GM21423 (cell line): ENCODE data around the gene AFMID.
"Not testable (repeated sequence)": the region's sequence is repeated elsewhere in the genome, so short reads cannot be mapped to it uniquely, and the experiment has no call there.

Source experiments
- ATAC-seq: cut with Tn5 transposase; IDR thresholded peaks from one replicate; pipeline ENCODE4 v1.9.1; 2021; ENCODE audit warnings: mild to moderate bottlenecking, moderate library complexity; ENCODE audit not compliant: unreplicated experiment

AFMID gene, protein sequence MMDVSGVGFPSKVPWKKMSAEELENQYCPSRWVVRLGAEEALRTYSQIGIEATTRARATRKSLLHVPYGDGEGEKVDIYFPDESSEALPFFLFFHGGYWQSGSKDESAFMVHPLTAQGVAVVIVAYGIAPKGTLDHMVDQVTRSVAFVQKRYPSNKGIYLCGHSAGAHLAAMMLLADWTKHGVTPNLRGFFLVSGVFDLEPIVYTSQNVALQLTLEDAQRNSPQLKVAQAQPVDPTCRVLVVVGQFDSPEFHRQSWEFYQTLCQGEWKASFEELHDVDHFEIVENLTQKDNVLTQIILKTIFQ

DNA sequence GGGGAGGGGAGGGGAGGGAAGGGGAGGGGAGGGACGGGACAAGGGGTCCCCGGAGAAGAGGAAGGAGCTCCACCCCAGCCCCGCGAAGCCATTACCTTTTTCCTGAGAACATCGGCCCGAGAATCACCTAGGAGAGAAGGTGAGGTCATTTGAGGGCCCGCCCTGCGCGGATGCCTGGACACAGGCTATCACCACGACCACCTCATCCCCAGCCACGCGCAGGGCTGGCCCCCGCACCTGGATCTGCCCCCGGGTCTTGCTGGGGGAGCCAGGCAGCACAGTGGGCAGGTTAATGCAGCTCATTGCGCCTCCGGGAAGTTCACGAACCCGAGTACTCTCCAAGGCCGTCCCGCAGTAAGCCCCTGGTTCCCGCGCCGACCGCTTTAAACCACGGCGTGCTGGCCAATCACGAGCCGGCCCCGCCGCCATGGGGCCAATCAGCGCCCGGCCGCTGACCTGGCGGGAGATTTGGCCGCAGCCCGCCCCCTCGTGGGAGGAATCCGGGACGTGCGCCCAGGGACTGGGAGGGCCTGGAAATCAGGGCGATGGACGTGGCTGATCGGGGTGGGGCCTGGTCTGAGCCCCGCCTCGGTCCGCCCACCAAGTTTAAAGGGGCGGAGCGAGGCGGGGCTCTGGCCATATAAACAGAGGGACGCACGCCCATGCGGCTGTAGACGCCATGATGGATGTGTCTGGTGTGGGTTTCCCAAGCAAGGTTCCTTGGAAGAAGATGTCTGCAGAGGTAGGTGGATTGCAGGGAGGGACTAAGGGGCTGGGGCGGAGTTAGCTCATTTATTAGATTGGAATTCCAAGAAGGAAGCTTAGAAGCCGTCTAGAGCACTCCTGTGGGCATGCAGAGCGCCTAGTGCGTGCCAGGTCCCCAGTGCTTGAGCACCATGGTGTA, at the start of gene AFMID, which contains the start of gene TK1:
Gene AFMID (plus strand): TSS at position 671 of the 904 bp plus-strand sequence. CDS start 9 bp downstream, at position 680.
Gene TK1 (minus strand): TSS at position 361 of the 904 bp plus-strand sequence. CDS start 58 bp downstream, at position 303.
- peak; percentile 95 for ATAC-seq

DNA sequence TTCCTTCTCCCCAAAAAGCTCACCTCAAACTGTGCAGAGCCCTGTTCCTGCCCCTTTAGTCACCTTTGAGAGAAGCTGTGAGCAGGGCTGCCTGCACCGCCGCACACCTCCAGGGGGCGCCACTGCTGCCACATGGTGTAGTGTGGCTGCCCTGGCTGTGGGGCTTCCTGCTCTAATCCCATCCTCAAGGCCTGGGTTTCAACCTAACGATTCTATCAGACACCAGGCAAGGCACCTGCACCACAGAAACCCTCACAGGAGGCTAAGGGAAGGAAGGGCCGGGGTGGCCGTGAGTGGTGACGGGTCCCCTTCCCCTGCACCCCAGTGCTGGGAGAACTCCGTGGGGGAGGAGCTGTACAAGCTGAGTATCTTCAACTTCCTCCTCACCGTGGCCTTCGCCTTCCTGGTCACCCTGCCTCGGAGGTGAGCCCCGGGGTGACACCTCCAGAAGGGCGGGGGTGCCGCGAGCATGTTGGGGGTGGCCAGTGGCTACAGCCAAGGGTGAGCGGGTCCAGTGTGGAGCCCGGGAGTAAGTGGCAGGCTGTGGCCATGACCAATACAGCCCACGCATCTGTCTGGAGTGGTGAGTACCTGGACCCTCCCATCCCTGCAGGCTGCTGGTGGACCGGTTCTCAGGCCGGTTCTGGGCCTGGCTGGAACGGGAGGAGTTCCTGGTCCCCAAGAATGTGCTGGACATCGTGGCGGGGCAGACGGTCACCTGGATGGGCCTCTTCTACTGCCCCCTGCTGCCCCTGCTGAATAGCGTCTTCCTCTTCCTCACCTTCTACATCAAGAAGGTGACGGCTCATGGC, 49.6 kb upstream of the AFMID start:
- ATAC-seq = no peak

DNA sequence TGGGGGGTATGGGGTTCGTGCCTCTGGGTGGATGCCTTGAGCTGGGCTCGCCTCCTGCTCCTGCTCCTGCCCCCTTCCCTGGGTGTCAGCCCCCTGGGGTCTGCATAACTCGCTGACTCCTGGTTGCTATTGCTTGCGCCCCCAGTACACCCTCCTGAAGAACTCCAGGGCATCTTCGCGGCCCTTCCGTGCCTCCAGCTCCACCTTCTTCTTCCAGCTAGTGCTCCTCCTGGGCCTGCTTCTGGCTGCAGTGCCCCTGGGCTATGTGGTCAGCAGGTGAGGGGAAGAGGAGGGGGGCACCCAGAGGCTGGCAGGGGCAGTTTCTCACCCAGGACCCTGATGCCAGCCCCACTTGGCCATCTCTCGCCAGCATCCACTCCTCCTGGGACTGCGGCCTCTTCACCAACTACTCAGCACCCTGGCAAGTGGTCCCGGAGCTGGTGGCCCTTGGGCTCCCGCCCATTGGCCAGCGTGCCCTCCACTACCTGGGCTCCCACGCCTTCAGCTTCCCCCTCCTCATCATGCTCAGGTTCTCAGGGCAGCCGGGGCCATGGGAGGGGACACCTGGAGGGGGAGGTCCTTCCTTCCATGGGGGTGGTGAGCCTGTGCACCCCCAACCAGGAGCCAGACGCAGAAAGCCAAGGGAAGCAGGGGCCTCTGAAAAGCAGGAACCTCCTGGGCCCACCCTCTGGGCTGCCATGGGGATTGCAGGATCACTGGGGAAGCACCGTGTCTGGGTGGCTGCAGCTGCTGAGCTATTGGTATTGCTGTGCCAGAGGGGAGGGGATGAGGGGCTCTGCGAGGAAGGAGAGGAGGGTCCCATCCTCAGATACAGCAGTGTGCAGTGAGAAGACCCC, 48.7 kb upstream of the AFMID start:
- no peak for ATAC-seq

DNA sequence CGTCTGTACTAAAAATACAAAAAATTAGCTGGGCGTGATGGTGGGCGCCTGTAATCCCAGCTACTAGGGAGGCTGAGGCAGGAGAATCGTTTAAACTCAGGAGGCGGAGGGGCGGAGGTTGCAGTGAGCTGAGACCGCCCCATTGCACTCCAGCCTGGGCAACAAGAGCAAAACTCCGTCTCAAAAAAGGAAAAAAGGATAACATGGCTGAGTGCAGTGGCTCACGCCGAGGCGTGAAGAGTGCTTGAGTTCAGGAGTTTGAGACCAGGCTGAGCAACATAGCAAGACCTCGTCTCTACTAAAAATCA, 47.3 kb upstream of the AFMID start:
- not testable (repeated sequence) for ATAC-seq

DNA sequence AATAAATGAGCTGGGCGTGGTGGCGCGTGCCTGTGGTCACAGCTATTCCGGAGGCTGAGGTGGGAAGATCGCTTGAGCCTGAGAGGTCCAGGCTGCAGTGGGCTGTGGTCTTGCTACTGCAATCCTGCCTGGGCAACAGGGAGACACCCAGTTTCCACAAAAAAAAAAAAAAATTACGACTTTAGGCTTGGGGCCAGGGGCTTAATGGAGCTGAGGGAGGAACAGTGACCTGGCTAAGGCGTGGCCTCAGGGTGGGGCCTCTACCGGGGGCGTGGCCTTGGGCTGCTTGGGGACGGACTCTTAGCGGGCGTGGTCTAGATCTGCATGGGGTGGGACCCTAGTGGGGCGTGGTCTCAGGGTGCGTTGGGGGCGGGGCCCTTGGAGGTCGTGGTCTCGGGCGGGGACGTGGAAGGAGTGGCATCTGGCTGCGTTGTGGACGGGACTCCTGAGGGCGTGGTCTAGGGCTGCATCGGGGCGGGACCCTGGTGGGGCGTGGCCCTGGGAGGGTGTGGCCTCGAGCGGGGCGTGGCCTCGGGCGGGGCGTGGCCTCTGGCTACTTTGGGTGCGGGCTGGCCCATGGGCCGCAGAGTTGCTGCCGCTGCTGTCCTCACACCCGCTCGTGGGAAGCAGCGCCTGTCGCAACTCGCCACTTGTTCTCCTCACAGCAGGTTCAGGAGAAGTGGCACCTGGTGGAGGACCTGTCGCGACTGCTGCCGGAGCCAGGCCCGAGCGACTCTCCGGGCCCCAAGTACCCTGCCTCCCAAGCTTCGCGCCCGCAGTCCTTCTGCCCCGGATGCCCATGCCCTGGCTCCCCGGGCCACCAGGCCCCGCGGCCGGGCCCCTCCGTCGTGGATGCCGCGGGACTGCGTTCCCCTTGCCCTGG, 46.8 kb upstream of the AFMID start:
- ATAC-seq = peak; percentile 70

DNA sequence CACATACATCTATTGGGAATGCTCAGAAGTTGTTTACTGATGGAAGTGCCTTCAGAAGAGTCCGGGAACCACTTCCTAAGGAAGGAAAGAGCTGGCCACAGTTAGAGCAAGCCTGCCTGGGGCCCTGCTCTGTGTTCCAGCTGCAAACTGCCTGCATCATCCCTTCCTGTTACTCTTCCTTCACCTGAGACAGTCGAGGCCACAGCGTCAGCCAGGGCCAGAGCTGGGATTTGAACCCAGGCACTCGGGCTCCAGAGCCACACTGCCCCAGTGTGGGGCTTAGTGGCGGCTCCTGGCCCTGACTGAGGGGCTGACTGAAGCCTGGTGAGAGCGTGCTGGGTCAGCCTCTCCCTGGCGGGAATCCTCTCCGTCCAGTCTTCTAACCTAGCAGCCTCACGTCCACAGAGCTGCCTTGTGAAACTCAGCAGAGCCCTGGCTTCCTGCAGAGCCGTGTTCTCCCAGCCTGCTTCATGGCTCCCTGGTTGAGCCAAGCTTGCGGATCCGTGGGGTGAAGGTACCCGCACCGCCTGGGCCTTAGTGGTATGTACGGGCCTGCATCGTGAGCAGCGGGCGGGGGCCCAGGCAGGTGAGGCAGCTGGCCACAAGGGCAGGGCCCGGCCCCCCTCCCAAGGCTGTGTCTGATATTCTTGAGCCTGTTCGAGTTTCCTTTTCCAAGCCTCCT, 45.6 kb upstream of the AFMID start:
- ATAC-seq = no peak

DNA sequence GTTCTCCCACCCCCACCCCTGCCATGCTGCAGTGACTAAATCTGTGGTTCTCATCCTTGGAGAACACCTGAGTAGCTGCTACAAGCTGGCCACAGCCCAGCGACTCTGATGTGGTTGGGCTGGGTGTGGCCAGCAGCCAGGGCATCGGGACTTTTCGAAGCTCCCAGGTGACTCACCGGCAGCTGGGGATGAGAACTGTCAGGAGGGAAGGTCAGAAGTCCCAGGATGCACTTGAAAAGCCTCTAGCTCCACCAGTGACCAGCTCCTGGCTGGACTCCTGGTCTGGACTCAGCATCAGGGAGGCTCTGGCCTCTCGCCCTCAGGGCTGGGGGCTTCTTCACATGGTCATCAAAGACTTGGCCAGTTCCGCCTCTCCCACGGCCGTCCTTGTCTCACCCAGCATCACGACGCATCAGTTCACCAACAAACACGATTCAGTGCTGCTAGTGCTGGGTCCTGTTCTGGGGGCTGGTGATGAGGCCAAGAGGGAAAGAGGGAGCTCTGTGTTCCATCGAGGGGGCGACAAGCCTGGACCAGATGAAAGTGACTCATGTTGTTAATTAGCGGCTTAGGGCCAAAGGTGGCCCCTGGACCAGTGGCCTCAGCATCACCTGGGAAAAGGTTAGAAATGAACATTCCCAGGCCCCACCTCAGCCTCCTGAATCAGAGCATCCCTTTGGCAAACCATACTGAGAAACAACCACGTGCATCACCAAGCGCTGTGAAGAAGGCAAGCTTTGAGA, 44.9 kb upstream of the AFMID start:
- ATAC-seq = no peak

DNA sequence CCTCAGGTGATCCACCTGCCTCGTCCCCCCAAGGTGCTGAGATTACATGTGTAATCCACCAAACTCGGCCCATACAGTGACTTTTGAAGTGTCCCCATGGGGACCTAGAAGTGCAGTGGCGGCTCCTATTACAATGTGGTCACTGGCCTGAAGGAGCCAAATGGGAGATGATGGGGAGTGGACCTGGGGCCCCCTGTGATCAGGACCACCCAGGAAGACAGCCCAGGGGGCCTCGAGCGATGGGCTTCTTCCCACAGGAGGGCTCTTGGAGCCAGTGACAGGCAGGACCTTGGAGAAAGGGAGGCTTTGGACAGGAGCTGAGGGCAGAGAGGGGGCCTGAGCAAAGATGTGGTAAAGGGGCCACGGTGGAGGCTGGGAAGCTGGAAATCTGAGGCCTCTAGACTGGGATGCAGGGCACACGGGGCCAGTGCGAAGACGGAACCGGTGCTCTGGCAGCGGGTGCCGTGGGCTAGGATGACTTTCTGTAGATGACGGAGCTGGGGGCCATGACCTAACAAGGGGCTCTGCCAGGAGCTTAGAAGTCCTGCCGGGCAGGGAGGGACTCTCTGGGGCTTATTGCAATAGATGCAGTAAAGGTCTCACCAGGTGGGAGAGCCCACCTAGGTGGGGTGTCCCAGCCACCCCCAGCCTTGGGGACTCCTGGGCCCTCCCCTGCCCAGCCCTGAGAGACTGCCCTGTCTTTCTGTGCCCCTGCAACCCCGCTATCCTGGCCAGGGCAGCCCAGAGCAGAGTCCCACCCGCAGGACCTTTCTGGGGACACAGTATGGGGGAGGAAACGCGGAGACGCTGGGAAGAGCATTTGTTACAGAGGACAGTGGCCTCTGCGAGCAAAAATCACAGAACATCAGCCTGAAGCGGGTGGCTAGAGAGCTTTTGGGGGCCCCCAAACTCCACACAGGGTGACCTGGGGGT, 43.7 kb upstream of the AFMID start:
- ATAC-seq = no peak

DNA sequence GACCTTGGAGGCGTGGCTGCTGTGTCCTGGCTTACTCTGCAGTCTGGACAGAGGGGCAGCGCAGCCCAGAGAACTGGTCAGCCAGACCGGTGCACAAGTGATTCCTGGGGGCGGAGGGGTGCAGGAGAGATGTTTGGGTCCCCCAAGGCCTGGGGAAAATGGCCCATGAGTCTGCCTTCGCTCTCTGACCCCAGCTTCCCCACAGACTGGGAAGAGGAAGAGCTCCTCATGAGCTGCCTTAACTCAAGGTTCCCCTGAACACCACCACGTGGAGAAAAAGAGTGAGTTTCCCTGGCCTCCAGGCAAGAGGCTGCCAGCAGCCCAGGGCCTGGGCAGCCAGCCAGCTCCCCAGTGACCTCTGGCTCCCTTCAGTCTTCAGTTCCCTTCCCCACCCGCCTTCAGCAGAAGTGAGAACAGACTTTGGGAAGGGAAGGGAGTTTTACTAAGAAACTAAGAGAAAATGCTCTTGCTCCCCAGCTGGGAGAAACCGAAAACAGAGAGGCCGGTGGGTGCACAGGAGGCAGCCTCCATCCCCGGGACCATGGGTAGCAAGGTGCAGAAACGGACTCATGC, 42.9 kb upstream of the AFMID start:
- no peak for ATAC-seq

DNA sequence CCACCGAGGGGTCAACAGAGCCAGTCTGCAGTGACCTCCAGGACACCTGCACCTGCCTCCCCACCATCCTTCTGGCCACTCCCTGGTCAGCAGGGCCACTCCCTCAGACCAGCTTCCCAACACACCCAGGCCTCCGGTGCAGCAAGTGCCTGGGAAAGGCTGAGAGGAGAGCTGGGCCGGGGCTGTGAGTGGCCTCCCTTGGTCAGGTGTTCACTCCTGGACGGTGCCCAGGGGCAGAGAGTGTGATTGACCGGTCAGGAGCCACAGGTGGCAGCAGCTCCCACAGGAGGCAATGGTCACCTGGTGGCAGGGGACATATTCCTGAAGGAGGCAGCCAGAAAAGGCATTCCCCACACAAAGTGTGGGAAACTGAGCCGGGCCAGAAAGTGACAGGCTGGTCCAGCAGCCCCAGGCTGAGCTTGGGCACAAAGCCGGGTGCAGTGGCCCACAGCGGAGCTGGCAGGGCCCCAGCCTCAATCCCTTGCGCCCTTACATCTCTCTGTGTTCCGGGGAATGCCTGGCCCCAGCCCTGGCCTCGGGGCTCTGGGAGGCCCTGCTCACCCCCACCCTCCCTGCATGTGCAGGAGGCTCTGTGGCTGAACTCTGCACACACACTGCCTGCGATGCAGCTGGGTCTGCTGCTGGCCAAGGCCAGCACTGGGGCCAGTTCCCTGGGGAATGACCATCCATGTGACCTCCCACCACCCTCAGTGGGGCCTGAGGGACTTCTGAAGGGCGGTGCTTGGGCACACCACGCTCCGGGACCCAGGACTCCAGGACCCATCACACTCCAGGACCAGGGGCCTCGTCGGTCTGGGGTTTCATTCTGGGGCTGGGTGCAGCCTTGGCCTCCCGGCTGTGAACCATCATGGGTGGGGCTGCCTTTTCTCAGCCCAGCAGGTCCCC, 42.2 kb upstream of the AFMID start:
- no peak for ATAC-seq

DNA sequence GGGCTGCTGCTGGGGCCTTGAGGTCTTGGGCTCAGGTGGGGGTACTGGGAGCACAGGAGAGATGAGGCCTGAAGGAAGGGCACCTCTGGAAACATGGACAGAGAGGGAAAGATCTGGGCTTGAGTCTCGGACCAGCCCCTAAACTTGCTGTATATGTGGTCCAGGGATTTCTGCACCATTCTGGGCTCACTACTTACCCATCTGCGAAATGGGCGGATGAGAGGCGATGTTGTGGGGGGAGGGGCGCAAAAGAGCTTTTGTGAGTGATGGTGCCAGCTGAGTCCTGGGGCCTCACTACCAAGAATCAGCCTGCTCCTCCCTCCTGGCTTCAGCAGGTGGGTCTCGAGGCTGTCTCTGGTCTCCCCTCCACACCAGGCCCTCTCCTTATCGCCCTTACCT, 40.7 kb upstream of the AFMID start:
- ATAC-seq = no peak

DNA sequence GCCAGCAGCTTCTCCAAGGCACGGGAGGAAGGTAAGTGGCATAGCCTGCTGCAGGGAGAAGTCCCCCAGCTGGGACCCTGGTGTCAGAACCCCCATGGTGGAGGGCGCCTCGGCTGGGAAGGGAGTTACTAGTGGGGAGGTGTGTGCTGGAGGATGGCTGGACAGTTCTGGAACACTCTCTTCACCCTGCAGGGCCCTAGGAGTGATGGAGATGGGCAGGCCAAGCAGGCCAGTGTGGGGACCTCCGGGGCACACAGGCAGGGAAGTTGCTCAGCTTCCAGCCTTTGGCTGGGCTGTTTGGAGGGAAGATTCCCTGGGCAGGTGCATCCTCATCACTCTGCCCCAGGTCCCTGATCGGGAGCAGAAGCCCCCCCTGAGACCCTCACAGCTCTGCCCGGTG, 40.3 kb upstream of the AFMID start:
- no peak for ATAC-seq

DNA sequence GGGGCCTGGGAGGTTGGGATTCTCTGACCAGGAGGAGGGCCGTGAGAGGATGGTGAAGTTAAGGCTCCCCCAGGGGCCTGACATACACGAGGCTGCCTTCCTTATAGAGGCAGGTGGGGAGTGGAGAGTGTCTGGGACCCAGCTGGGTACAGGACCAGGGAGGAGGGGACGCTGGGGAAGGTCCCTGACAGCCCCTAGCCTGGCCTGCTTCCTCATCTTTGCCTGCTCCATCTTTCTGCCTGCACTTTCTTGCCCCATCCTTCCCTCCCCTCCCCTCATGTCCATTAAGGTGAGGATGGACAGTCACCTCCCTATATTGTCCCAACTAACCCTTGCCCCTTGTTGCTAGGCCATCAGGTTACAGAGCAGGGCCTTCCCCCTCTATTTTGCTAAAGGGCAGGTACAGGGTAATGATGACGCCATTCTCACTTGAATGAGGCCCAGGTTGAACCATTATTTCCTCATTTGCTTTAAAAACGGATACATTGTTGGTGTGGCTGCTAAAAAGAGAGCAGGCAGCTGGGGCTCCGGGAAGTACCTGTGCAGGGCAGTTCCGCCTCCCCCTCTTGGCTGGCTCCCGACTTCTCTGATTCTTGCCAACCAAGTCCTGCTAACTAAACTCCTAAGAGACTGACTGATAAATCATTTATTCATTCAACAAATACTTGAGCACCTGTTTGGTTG, 39.7 kb upstream of the AFMID start:
- peak; percentile 45 for ATAC-seq

DNA sequence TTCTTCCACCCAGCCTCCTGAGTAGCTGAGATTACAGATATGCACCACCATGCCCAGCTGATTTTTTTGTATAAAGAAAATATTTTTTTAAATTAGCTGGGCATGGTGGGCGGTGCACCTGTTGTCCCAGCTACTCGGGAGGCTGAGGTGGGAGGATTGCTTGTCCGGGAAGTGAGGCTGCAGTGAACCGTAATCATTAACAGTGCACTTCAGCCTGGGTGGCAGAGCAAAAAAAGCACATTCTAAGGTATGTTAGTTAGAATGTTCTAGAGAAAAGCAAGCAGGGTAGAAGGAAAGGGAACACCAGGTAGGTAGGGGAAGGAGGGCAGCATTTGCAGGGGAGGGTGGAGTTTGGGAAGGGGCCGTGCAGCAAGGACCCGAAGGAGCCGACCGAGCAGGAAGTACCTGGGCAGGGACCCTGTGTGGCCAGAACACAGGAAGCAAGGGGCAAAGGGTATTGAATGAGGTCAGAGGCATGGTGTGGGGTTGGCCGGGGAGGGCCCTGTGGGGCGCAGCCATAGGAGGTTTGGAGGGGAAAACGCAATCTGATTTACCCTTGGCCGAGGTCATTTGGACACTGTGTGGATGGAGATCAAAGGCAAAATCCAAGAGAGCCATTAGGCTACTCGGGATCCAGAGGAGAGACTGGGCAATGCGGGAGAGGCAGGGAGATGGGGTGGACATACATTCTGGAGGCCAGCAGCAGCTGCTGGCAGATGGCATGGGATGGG, 38.7 kb upstream of the AFMID start:
- ATAC-seq = no peak
